Measurements from ENCODE around the gene RCOR1.

Gene RCOR1

GRCh38 chr14:102591944-102592762, at the start of gene RCOR1:
TSS of gene RCOR1 (plus strand) at chr14:102592649. CDS start at chr14:102592887, 238 bp downstream.
- H3K27me3 ChIP-seq (ENCODE audit: low read depth, low read length), result no peaks in the 10 kb centered on the region
- H3K4me1 ChIP-seq (ENCODE audit: low read length), result peaks cover 25% of the 10 kb centered on the region
- H3K9me3 ChIP-seq (ENCODE audit: insufficient read depth, low read length), result no peaks in the 10 kb centered on the region
- peaks cover 18% of the 10 kb centered on the region for H4K20me1 ChIP-seq (ENCODE audit: insufficient read depth, low read length)
- H3K27ac ChIP-seq (ENCODE audit: low read length), result peak within 1 kb of the TSS; percentile 88
- no peaks in the 10 kb centered on the region for H3K36me3 ChIP-seq (replicated peaks; ENCODE audit: low read depth, low read length)
- peaks cover 30% of the 10 kb centered on the region for H3K79me2 ChIP-seq (ENCODE audit: low read length)
- no peak for TF ChIP-seq EZH2phosphoT487 (IDR thresholded peaks at IDR 0.05; ENCODE audit: low read depth)
- no peak for TF ChIP-seq CTCF (IDR thresholded peaks at IDR 0.05; ENCODE audit: low read depth, low read length)
- H3K4me3 ChIP-seq (ENCODE audit: low read length), result peak within 1 kb of the TSS; percentile 96
- peak within 1 kb of the TSS; percentile 83; the same call in 1 of the 2 replicates for H2AFZ ChIP-seq (ENCODE audit: low read depth, low read length)
- H3K9ac ChIP-seq (ENCODE audit: low read length), result peak within 1 kb of the TSS; percentile 97
- H3K4me2 ChIP-seq (ENCODE audit: low read length), result peak within 1 kb of the TSS; percentile 100

GRCh38 chr14:102544046-102544746, 48.3 kb upstream of the RCOR1 start:
- no peak overlapping the region for H3K9ac ChIP-seq (ENCODE audit: low read length)
- peaks cover 27% of the 10 kb centered on the region for H3K27me3 ChIP-seq (ENCODE audit: low read depth, low read length)
- no peak for TF ChIP-seq EZH2phosphoT487 (IDR thresholded peaks at IDR 0.05; ENCODE audit: low read depth)
- no peak for TF ChIP-seq CTCF (IDR thresholded peaks at IDR 0.05; ENCODE audit: low read depth, low read length)
- H4K20me1 ChIP-seq (ENCODE audit: insufficient read depth, low read length), result no peaks in the 10 kb centered on the region
- H3K36me3 ChIP-seq (replicated peaks; ENCODE audit: low read depth, low read length), result no peaks in the 10 kb centered on the region
- no peak overlapping the region for H2AFZ ChIP-seq (ENCODE audit: low read depth, low read length)
- H3K4me2 ChIP-seq (ENCODE audit: low read length), result 0 out of 2 replicates have a peak overlapping the region, but pooled peaks have one; percentile 11
- no peaks in the 10 kb centered on the region for H3K79me2 ChIP-seq (ENCODE audit: low read length)
- no peak overlapping the region for H3K4me3 ChIP-seq (ENCODE audit: low read length)
- peaks cover 8% of the 10 kb centered on the region for H3K4me1 ChIP-seq (ENCODE audit: low read length)
- no peaks in the 10 kb centered on the region for H3K9me3 ChIP-seq (ENCODE audit: insufficient read depth, low read length)
- no peak overlapping the region for H3K27ac ChIP-seq (ENCODE audit: low read length)

GRCh38 chr14:102544747-102545460, 47.5 kb upstream of the RCOR1 start:
- peaks cover 27% of the 10 kb centered on the region for H3K27me3 ChIP-seq (ENCODE audit: low read depth, low read length)
- H3K36me3 ChIP-seq (replicated peaks; ENCODE audit: low read depth, low read length), result no peaks in the 10 kb centered on the region
- H4K20me1 ChIP-seq (ENCODE audit: insufficient read depth, low read length), result no peaks in the 10 kb centered on the region
- no peak for TF ChIP-seq CTCF (IDR thresholded peaks at IDR 0.05; ENCODE audit: low read depth, low read length)
- no peak for TF ChIP-seq EZH2phosphoT487 (IDR thresholded peaks at IDR 0.05; ENCODE audit: low read depth)
- no peaks in the 10 kb centered on the region for H3K9me3 ChIP-seq (ENCODE audit: insufficient read depth, low read length)
- no peak overlapping the region for H3K9ac ChIP-seq (ENCODE audit: low read length)
- no peak overlapping the region for H2AFZ ChIP-seq (ENCODE audit: low read depth, low read length)
- no peak overlapping the region for H3K4me2 ChIP-seq (ENCODE audit: low read length)
- H3K4me1 ChIP-seq (ENCODE audit: low read length), result peaks cover 8% of the 10 kb centered on the region
- H3K27ac ChIP-seq (ENCODE audit: low read length), result no peak overlapping the region
- H3K79me2 ChIP-seq (ENCODE audit: low read length), result no peaks in the 10 kb centered on the region
- no peak overlapping the region for H3K4me3 ChIP-seq (ENCODE audit: low read length)

All from OCI-LY3 (cell line).